ENCODE results near the gene ZBTB34. TPM values are rescaled to one million over a fixed set of nuclear protein-coding genes. Genes with fewer than 3 reads are reported as not detected.
"Not testable (repeated sequence)": the region's sequence is repeated elsewhere in the genome, so short reads cannot be mapped to it uniquely, and the experiment has no call there.

Gene ZBTB34
- polyA plus RNA-seq, 2 of the 4 experiments (the other 2 are of a cell fraction): 4.1 to 6.4 TPM

DNA sequence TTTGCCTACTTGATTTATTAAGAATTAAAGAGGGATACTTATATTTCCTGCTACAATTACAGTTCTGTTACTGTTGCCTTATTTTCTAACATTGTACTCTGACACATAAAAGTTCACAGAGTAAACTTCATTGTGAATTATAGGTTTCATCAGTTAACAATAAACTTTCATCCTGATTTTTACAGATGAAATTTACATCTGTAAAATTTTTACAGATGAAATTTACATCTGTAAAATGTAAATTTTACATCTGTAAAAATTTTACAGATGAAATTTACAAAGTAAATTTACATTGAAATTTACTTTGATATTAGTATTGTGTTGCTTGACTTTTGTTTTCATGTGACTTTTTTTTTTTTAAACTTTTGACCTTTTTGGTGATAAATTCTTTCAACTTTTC lies 46.3 kb upstream of the ZBTB34 start:
- peaks cover 14% of the 10 kb centered on the region for H3K9me3 ChIP-seq
- no peak overlapping the region for H3K4me3 ChIP-seq
- no peak overlapping the region for H3K27ac ChIP-seq
- DNase-seq (ENCODE audit: low read depth in 1 of 2, low spot score in 1 of 2) (no peak), ATAC-seq (no peak), FAIRE-seq (no peak)
- peaks cover 3% of the 10 kb centered on the region; the same call in 2 of the 3 replicates for H3K4me1 ChIP-seq
- no peak overlapping the region for H3K4me2 ChIP-seq
- ChIA-PET CTCF (no interaction called here), POLR2A (no interaction called here)
- TF ChIP-seq JUNB (IDR thresholded peaks at IDR 0.05) (no peak), MAZ (IDR thresholded peaks at IDR 0.05; ENCODE audit: borderline replicate concordance, low read depth, low read length) (no peak), NR3C1 (IDR thresholded peaks at IDR 0.05) (no peak), RNF2 (IDR thresholded peaks at IDR 0.05; ENCODE audit: borderline replicate concordance, low read depth) (no peak), HEYL (CRISPR knock-in tag; IDR thresholded peaks at IDR 0.05) (no peak)

DNA sequence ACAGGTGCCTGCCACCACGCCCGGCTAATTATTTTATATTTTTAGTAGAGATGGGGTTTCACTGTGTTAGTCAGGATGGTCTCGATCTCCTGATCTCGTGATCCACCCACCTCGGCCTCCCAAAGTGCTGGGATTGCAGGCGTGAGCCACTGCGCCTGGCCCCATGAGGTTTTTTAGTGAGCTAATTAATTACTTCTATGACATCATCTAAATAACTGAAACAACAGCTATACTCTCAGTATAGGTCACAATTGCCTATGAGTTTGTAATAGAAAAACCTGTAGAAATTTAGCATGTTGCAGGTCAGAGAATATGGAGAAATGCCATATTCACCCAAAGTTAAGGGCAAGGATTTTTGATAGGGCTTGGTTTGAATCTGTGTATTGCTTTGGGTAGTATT lies 42.8 kb upstream of the ZBTB34 start:
- ATAC-seq; H3K4me2 ChIP-seq; CTCF ChIA-PET; POLR2A ChIA-PET; DNase-seq (ENCODE audit: low read depth in 1 of 2, low spot score in 1 of 2); H3K4me3 ChIP-seq; H3K27ac ChIP-seq; FAIRE-seq; H3K4me1 ChIP-seq: not testable (repeated sequence)
- WGBS (ENCODE audit: missing lambda C conversion rate): 94% methylated on average over 7 of the region's 7 CpGs
- H3K9me3 ChIP-seq: peaks cover 26% of the 10 kb centered on the region

DNA sequence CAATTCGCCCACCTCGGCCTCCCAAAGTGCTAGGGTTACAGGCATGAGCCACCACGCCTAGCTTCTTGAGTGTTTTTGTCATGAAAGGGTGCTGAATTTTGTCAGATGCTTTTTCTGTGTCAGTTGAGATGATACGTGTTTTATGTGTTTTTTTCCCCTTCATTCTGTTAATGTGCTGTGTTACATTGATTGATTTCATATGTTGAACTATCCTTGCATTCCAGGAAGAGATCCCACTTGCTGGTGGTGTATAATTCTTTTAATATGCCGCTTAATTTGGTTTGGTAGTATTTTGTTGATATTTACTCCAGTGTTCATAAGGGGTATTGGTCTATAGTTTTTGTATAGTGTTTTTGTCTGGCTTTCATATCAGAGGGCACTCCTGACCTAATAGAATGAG lies 42.0 kb upstream of the ZBTB34 start:
- Histone ChIP-seq H3K4me2 (no peak overlapping the region), H3K27ac (no peak overlapping the region), H3K9me3 (peaks cover 26% of the 10 kb centered on the region), H3K4me3 (no peak overlapping the region), H3K4me1 (no peaks in the 10 kb centered on the region)
- FAIRE-seq (no peak), DNase-seq (ENCODE audit: low read depth in 1 of 2, low spot score in 1 of 2) (no peak), ATAC-seq (no peak)
- ChIA-PET POLR2A (interaction anchor here (0.6 kb wide), 1 partner anchor 41 kb away, joined by 8 read pairs; no protein-coding TSS in a partner anchor), CTCF (no interaction called here)
- TF ChIP-seq CBX8 (IDR thresholded peaks at IDR 0.05): no peak
- TF ChIP-seq, protein P1, sequence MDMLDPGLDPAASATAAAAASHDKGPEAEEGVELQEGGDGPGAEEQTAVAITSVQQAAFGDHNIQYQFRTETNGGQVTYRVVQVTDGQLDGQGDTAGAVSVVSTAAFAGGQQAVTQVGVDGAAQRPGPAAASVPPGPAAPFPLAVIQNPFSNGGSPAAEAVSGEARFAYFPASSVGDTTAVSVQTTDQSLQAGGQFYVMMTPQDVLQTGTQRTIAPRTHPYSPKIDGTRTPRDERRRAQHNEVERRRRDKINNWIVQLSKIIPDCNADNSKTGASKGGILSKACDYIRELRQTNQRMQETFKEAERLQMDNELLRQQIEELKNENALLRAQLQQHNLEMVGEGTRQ (IDR thresholded peaks at IDR 0.05): no peak
- TF ChIP-seq, protein P2, sequence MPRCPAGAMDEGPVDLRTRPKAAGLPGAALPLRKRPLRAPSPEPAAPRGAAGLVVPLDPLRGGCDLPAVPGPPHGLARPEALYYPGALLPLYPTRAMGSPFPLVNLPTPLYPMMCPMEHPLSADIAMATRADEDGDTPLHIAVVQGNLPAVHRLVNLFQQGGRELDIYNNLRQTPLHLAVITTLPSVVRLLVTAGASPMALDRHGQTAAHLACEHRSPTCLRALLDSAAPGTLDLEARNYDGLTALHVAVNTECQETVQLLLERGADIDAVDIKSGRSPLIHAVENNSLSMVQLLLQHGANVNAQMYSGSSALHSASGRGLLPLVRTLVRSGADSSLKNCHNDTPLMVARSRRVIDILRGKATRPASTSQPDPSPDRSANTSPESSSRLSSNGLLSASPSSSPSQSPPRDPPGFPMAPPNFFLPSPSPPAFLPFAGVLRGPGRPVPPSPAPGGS (IDR thresholded peaks at IDR 0.05): no peak
- no peak for TF ChIP-seq ZFP36 (IDR thresholded peaks at IDR 0.05; ENCODE audit: borderline replicate concordance, partially characterized antibody)
- no peak for TF ChIP-seq RNF2 (IDR thresholded peaks at IDR 0.05; ENCODE audit: borderline replicate concordance, low read depth)
- no peak for TF ChIP-seq POLR2A (IDR thresholded peaks at IDR 0.05; ENCODE audit: low read length)
- no peak for TF ChIP-seq ZSCAN20 (CRISPR knock-in tag; IDR thresholded peaks at IDR 0.05)
- TF ChIP-seq, protein P3, sequence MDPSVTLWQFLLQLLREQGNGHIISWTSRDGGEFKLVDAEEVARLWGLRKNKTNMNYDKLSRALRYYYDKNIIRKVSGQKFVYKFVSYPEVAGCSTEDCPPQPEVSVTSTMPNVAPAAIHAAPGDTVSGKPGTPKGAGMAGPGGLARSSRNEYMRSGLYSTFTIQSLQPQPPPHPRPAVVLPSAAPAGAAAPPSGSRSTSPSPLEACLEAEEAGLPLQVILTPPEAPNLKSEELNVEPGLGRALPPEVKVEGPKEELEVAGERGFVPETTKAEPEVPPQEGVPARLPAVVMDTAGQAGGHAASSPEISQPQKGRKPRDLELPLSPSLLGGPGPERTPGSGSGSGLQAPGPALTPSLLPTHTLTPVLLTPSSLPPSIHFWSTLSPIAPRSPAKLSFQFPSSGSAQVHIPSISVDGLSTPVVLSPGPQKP (IDR thresholded peaks at IDR 0.05; ENCODE audit: low read depth, low read length): no peak
- no peak for TF ChIP-seq KDM5A (IDR thresholded peaks at IDR 0.05)
- no peak for TF ChIP-seq CHD2 (IDR thresholded peaks at IDR 0.05; ENCODE audit: low read length, partially characterized antibody)
- no peak for TF ChIP-seq CEBPB (IDR thresholded peaks at IDR 0.05)
- WGBS (ENCODE audit: missing lambda C conversion rate): 91% methylated on average over 5 of the region's 5 CpGs

DNA sequence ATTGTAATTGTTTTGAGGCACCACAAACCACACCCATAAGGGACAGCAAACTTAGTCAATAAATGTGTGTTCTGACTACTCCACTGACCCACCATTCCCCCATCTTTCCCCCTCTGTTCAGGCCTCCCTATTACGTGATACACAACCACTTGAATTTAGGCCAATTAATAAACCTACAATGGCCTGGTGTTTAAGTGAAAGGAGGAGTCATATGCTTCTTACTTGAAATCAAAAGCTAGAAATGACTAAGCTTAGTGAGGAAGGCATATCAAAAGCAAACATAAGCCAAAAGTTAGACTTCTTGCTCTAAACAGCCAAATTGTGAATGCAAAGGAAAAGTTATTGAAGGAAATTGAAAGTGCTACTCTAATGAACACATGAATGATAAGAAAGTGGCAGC lies 41.0 kb upstream of the ZBTB34 start:
- Histone ChIP-seq H3K4me1 (peaks cover 6% of the 10 kb centered on the region; the same call in 2 of the 3 replicates), H3K4me3 (no peak overlapping the region), H3K27ac (no peak overlapping the region), H3K9me3 (peaks cover 26% of the 10 kb centered on the region), H3K4me2 (no peak overlapping the region)
- no peak for DNase-seq (ENCODE audit: low read depth in 1 of 2, low spot score in 1 of 2)
- no peak for TF ChIP-seq RFX5 (IDR thresholded peaks at IDR 0.05)
- TF ChIP-seq NPAS2 (CRISPR knock-in tag; IDR thresholded peaks at IDR 0.05; ENCODE audit: borderline replicate concordance): no peak
- TF ChIP-seq EP300 (IDR thresholded peaks at IDR 0.05): no peak
- TF ChIP-seq POLR2A (IDR thresholded peaks at IDR 0.05; ENCODE audit: low read length): no peak
- TF ChIP-seq HOXA7 (CRISPR knock-in tag; IDR thresholded peaks at IDR 0.05): no peak
- no peak for TF ChIP-seq FOSB (CRISPR knock-in tag; IDR thresholded peaks at IDR 0.05)
- no peak for TF ChIP-seq ZNF302 (CRISPR knock-in tag; IDR thresholded peaks at IDR 0.05)
- no peak for TF ChIP-seq ZFP36 (IDR thresholded peaks at IDR 0.05; ENCODE audit: borderline replicate concordance, partially characterized antibody)
- TF ChIP-seq FOSL2 (IDR thresholded peaks at IDR 0.05): no peak
- no peak for TF ChIP-seq FOSL2 (CRISPR knock-in tag; IDR thresholded peaks at IDR 0.05)
- no peak for TF ChIP-seq CBX8 (IDR thresholded peaks at IDR 0.05)
- TF ChIP-seq RCOR1 (IDR thresholded peaks at IDR 0.05; ENCODE audit: low read depth, low read length): no peak
- no peak for FAIRE-seq
- POLR2A ChIA-PET: no interaction called here
- WGBS (ENCODE audit: missing lambda C conversion rate): 91% methylated on average over 1 of the region's 1 CpG
- CTCF ChIA-PET: interaction anchor here (1.1 to 2.4 kb wide), 4 partner anchors 10 to 113 kb away, joined by 3 to 6 read pairs (median 4); no protein-coding TSS in a partner anchor
- ATAC-seq: no peak
